Measurements from ENCODE around the gene DNASE1.
A peak's percentile ranks its signal among the peaks of the same experiment; 100 is the strongest.

Gene DNASE1

GRCh38 chr16:3696425-3697218 lies 42.1 kb downstream of the DNASE1 start:
- Histone ChIP-seq H2AFZ (ENCODE audit: insufficient read depth, low read length, poor library complexity) (no peak overlapping the region), H3K14ac (ENCODE audit: low read length) (no peak overlapping the region), H3K36me3 (ENCODE audit: control insufficient read depth in 1 of 2, insufficient read depth in 2 of 2, low read length in 2 of 2) (no peaks in the 10 kb centered on the region), H3K4me2 (ENCODE audit: low read length) (no peak overlapping the region), H4K12ac (ENCODE audit: low read depth, low read length) (no peak overlapping the region), H3K18ac (ENCODE audit: low read length) (no peak overlapping the region), H3K9me3 (ENCODE audit: insufficient read depth, low read depth, low read length) (peaks cover 1% of the 10 kb centered on the region), H3K4me3 (ENCODE audit: low read depth, low read length) (no peak overlapping the region), H2BK12ac (ENCODE audit: low read length) (no peak overlapping the region), H3K79me1 (ENCODE audit: low read length) (no peaks in the 10 kb centered on the region), H3K9ac (ENCODE audit: low read length) (no peak overlapping the region), H3K27me3 (ENCODE audit: insufficient read depth, low read length) (no peaks in the 10 kb centered on the region), H3K4ac (ENCODE audit: low read depth, low read length) (no peak overlapping the region), H2AK5ac (ENCODE audit: low read length) (no peak overlapping the region), H2BK120ac (ENCODE audit: insufficient read depth, low read length, poor library complexity) (no peak overlapping the region), H3K79me2 (ENCODE audit: control insufficient read depth, insufficient read depth, low read length, poor library complexity) (no peaks in the 10 kb centered on the region), H4K91ac (ENCODE audit: low read depth, low read length) (no peak overlapping the region), H3K27ac (ENCODE audit: low read depth, low read length) (no peak overlapping the region), H3K23ac (ENCODE audit: low read length) (no peak overlapping the region), H4K8ac (ENCODE audit: low read depth, low read length) (no peak overlapping the region), H2BK5ac (ENCODE audit: low read depth, low read length, poor library complexity) (no peak overlapping the region), H3K4me1 (ENCODE audit: control insufficient read depth in 1 of 2, insufficient read depth in 2 of 2, low read length in 2 of 2) (no peaks in the 10 kb centered on the region)
- DNase-seq: peak; percentile 54 to 83
- WGBS (ENCODE audit: extremely low coverage, insufficient coverage, insufficient read length): no CpG with 5 or more reads among the region's 13 CpGs

GRCh38 chr16:3698941-3699340 lies 44.5 kb downstream of the DNASE1 start:
- H3K79me1 ChIP-seq (ENCODE audit: low read length): no peaks in the 10 kb centered on the region
- no peaks in the 10 kb centered on the region for H3K79me2 ChIP-seq (ENCODE audit: control insufficient read depth, insufficient read depth, low read length, poor library complexity)
- H3K4me1 ChIP-seq (ENCODE audit: control insufficient read depth in 1 of 2, insufficient read depth in 2 of 2, low read length in 2 of 2): no peaks in the 10 kb centered on the region
- peaks cover 1% of the 10 kb centered on the region for H3K9me3 ChIP-seq (ENCODE audit: insufficient read depth, low read depth, low read length)
- H3K23ac ChIP-seq (ENCODE audit: low read length): no peak overlapping the region
- no peaks in the 10 kb centered on the region for H3K36me3 ChIP-seq (ENCODE audit: control insufficient read depth in 1 of 2, insufficient read depth in 2 of 2, low read length in 2 of 2)
- no peak overlapping the region for H3K4ac ChIP-seq (ENCODE audit: low read depth, low read length)
- no peak overlapping the region for H2AK5ac ChIP-seq (ENCODE audit: low read length)
- H3K27me3 ChIP-seq (ENCODE audit: insufficient read depth, low read length): no peaks in the 10 kb centered on the region
- WGBS (ENCODE audit: extremely low coverage, insufficient coverage, insufficient read length): no CpG with 5 or more reads among the region's 4 CpGs
- no peak overlapping the region for H3K9ac ChIP-seq (ENCODE audit: low read length)
- no peak overlapping the region for H2BK5ac ChIP-seq (ENCODE audit: low read depth, low read length, poor library complexity)
- no peak overlapping the region for H3K14ac ChIP-seq (ENCODE audit: low read length)
- H3K18ac ChIP-seq (ENCODE audit: low read length): no peak overlapping the region
- H3K4me2 ChIP-seq (ENCODE audit: low read length): no peak overlapping the region
- no peak overlapping the region for H2BK120ac ChIP-seq (ENCODE audit: insufficient read depth, low read length, poor library complexity)
- H2AFZ ChIP-seq (ENCODE audit: insufficient read depth, low read length, poor library complexity): no peak overlapping the region
- DNase-seq: no peak
- H4K91ac ChIP-seq (ENCODE audit: low read depth, low read length): no peak overlapping the region
- no peak overlapping the region for H2BK12ac ChIP-seq (ENCODE audit: low read length)
- H3K27ac ChIP-seq (ENCODE audit: low read depth, low read length): no peak overlapping the region
- H3K4me3 ChIP-seq (ENCODE audit: low read depth, low read length): no peak overlapping the region
- no peak overlapping the region for H4K8ac ChIP-seq (ENCODE audit: low read depth, low read length)
- no peak overlapping the region for H4K12ac ChIP-seq (ENCODE audit: low read depth, low read length)

GRCh38 chr16:3701531-3701930 lies 47.0 kb downstream of the DNASE1 start:
- Histone ChIP-seq H3K36me3 (ENCODE audit: control insufficient read depth in 1 of 2, insufficient read depth in 2 of 2, low read length in 2 of 2) (peaks cover 0 to 2% of the 10 kb centered on the region in 2 experiments), H2AK5ac (ENCODE audit: low read length) (no peak overlapping the region), H3K9ac (ENCODE audit: low read length) (no peak overlapping the region), H3K27me3 (ENCODE audit: insufficient read depth, low read length) (no peaks in the 10 kb centered on the region), H2BK5ac (ENCODE audit: low read depth, low read length, poor library complexity) (no peak overlapping the region), H3K9me3 (ENCODE audit: insufficient read depth, low read depth, low read length) (peaks cover 1% of the 10 kb centered on the region), H3K14ac (ENCODE audit: low read length) (no peak overlapping the region), H2AFZ (ENCODE audit: insufficient read depth, low read length, poor library complexity) (no peak overlapping the region), H3K79me2 (ENCODE audit: control insufficient read depth, insufficient read depth, low read length, poor library complexity) (no peaks in the 10 kb centered on the region), H3K18ac (ENCODE audit: low read length) (no peak overlapping the region), H3K23ac (ENCODE audit: low read length) (no peak overlapping the region), H3K4me3 (ENCODE audit: low read depth, low read length) (no peak overlapping the region), H4K8ac (ENCODE audit: low read depth, low read length) (no peak overlapping the region), H2BK120ac (ENCODE audit: insufficient read depth, low read length, poor library complexity) (no peak overlapping the region), H3K4me1 (ENCODE audit: control insufficient read depth in 1 of 2, insufficient read depth in 2 of 2, low read length in 2 of 2) (no peaks in the 10 kb centered on the region), H3K79me1 (ENCODE audit: low read length) (no peaks in the 10 kb centered on the region), H4K12ac (ENCODE audit: low read depth, low read length) (no peak overlapping the region), H2BK12ac (ENCODE audit: low read length) (no peak overlapping the region), H3K4me2 (ENCODE audit: low read length) (no peak overlapping the region), H3K27ac (ENCODE audit: low read depth, low read length) (no peak overlapping the region), H3K4ac (ENCODE audit: low read depth, low read length) (no peak overlapping the region), H4K91ac (ENCODE audit: low read depth, low read length) (no peak overlapping the region)
- no CpG with 5 or more reads among the region's 4 CpGs for WGBS (ENCODE audit: extremely low coverage, insufficient coverage, insufficient read length)
- no peak for DNase-seq

GRCh38 chr16:3702082-3702481 lies 47.6 kb downstream of the DNASE1 start:
- no peak overlapping the region for H3K4me2 ChIP-seq (ENCODE audit: low read length)
- DNase-seq: no peak

More at GRCh38 chr16:3702082-3702481, 47.6 kb downstream of the DNASE1 start:
- Histone ChIP-seq H2BK5ac (ENCODE audit: low read depth, low read length, poor library complexity) (no peak overlapping the region), H3K9me3 (ENCODE audit: insufficient read depth, low read depth, low read length) (peaks cover 1% of the 10 kb centered on the region), H3K27ac (ENCODE audit: low read depth, low read length) (no peak overlapping the region), H3K23ac (ENCODE audit: low read length) (no peak overlapping the region), H3K36me3 (ENCODE audit: control insufficient read depth in 1 of 2, insufficient read depth in 2 of 2, low read length in 2 of 2) (peaks cover 0 to 3% of the 10 kb centered on the region in 2 experiments), H3K4ac (ENCODE audit: low read depth, low read length) (no peak overlapping the region), H3K14ac (ENCODE audit: low read length) (no peak overlapping the region), H2AK5ac (ENCODE audit: low read length) (no peak overlapping the region), H2AFZ (ENCODE audit: insufficient read depth, low read length, poor library complexity) (no peak overlapping the region), H2BK12ac (ENCODE audit: low read length) (no peak overlapping the region), H2BK120ac (ENCODE audit: insufficient read depth, low read length, poor library complexity) (no peak overlapping the region), H4K12ac (ENCODE audit: low read depth, low read length) (no peak overlapping the region), H3K79me1 (ENCODE audit: low read length) (no peaks in the 10 kb centered on the region), H3K27me3 (ENCODE audit: insufficient read depth, low read length) (no peaks in the 10 kb centered on the region), H3K4me1 (ENCODE audit: control insufficient read depth in 1 of 2, insufficient read depth in 2 of 2, low read length in 2 of 2) (no peaks in the 10 kb centered on the region), H4K8ac (ENCODE audit: low read depth, low read length) (no peak overlapping the region), H3K79me2 (ENCODE audit: control insufficient read depth, insufficient read depth, low read length, poor library complexity) (no peaks in the 10 kb centered on the region), H3K4me3 (ENCODE audit: low read depth, low read length) (no peak overlapping the region), H4K91ac (ENCODE audit: low read depth, low read length) (no peak overlapping the region), H3K9ac (ENCODE audit: low read length) (no peak overlapping the region), H3K18ac (ENCODE audit: low read length) (no peak overlapping the region)
- no CpG with 5 or more reads among the region's 7 CpGs for WGBS (ENCODE audit: extremely low coverage, insufficient coverage, insufficient read length)

All from trophoblast cell (in vitro differentiated cells and primary cell).